Ishikawa (cell line): Measurements from ENCODE around the gene RAP1GAP2.

ENCODE experiments used
- CEBPB ChIP-seq: IDR thresholded peaks from 2 replicates; pipeline ENCODE4 v1.6.1; 2012
- CREB1 ChIP-seq: IDR thresholded peaks from 2 replicates; pipeline ENCODE4 v1.6.1; 2012; ENCODE audit warnings: low read depth
- EGR1 ChIP-seq: IDR thresholded peaks from 2 replicates; pipeline ENCODE4 v1.6.1; 2012
- EP300 ChIP-seq: IDR thresholded peaks from 2 replicates; pipeline ENCODE4 v1.6.1; 2012; ENCODE audit warnings: borderline replicate concordance
- FOXM1 ChIP-seq: IDR thresholded peaks from 2 replicates; pipeline ENCODE4 v1.6.1; 2012; ENCODE audit warnings: low read depth, borderline replicate concordance
- MAX ChIP-seq: IDR thresholded peaks from 2 replicates; pipeline ENCODE4 v1.6.1; 2012
- NFIC ChIP-seq: IDR thresholded peaks from 2 replicates; pipeline ENCODE4 v1.6.1; 2012
- RAD21 ChIP-seq: IDR thresholded peaks from 2 replicates; pipeline ENCODE4 v1.6.1; 2012; ENCODE audit warnings: low read depth
- REST ChIP-seq: IDR thresholded peaks from 2 replicates; pipeline ENCODE4 v1.6.1; 2012; ENCODE audit warnings: low read depth, mild to moderate bottlenecking
- TAF1 ChIP-seq: IDR thresholded peaks from 2 replicates; pipeline ENCODE4 v1.6.1; 2012; ENCODE audit warnings: low read depth, mild to moderate bottlenecking
- TCF12 ChIP-seq: IDR thresholded peaks from 2 replicates; pipeline ENCODE4 v1.6.1; 2012; ENCODE audit warnings: low read depth
- TEAD4 ChIP-seq: IDR thresholded peaks from 2 replicates; pipeline ENCODE4 v1.6.1; 2012
- USF1 ChIP-seq: IDR thresholded peaks from 2 replicates; pipeline ENCODE4 v1.6.1; 2012
- YY1 ChIP-seq: IDR thresholded peaks from 2 replicates; pipeline ENCODE4 v1.6.1; 2012; ENCODE audit warnings: low read depth
- ZBTB7A ChIP-seq: IDR thresholded peaks from 2 replicates; pipeline ENCODE4 v1.6.1; 2012; ENCODE audit warnings: low read depth

Gene RAP1GAP2

GRCh38 chr17:2967515-2967914 is 171.3 kb downstream of the RAP1GAP2 start:
- TF ChIP-seq TEAD4 (no peak), FOXM1 (no peak), YY1 (no peak), TCF12 (no peak), NFIC (no peak)

- no peak for TF ChIP-seq RAD21
- no peak for TF ChIP-seq ZBTB7A
- TF ChIP-seq EGR1: no peak
- no peak for TF ChIP-seq EP300
- no peak for TF ChIP-seq TEAD4
- no peak for TF ChIP-seq NFIC
- no peak for TF ChIP-seq TCF12
- no peak for TF ChIP-seq MAX
- no peak for TF ChIP-seq TAF1
- no peak for TF ChIP-seq YY1
- no peak for TF ChIP-seq USF1
Observed at GRCh38 chr17:2971851-2972250, 175.6 kb downstream of the RAP1GAP2 start.

GRCh38 chr17:2972749-2973148 is 176.5 kb downstream of the RAP1GAP2 start:
- no peak for TF ChIP-seq TCF12
- TF ChIP-seq YY1: no peak
- no peak for TF ChIP-seq ZBTB7A
- TF ChIP-seq EGR1: no peak
- TF ChIP-seq TAF1: no peak
- TF ChIP-seq EP300: no peak
- TF ChIP-seq CREB1: no peak
- TF ChIP-seq FOXM1: no peak

GRCh38 chr17:2974347-2974746 is 178.1 kb downstream of the RAP1GAP2 start:
- TF ChIP-seq YY1 (no peak), TEAD4 (no peak), RAD21 (no peak), MAX (no peak), TCF12 (no peak), EGR1 (no peak), ZBTB7A (no peak), FOXM1 (no peak)

GRCh38 chr17:2975469-2975958 is 179.3 kb downstream of the RAP1GAP2 start:
- peak; percentile 45; the same call in 1 of the 2 replicates for TF ChIP-seq TAF1
- TF ChIP-seq MAX: peak; percentile 86
- peak; percentile 51 for TF ChIP-seq USF1
- no peak for TF ChIP-seq TCF12
- peak; percentile 43; the same call in 1 of the 2 replicates for TF ChIP-seq FOXM1
- TF ChIP-seq EGR1: no peak

- TF ChIP-seq MAX: no peak
- TF ChIP-seq REST: no peak
Observed at GRCh38 chr17:2977157-2977556, 180.9 kb downstream of the RAP1GAP2 start.

- TF ChIP-seq FOXM1 (no peak), EGR1 (no peak)
Observed at GRCh38 chr17:2978116-2978515, 181.9 kb downstream of the RAP1GAP2 start.

- TF ChIP-seq USF1: no peak
- no peak for TF ChIP-seq YY1
- no peak for TF ChIP-seq EP300
- TF ChIP-seq TCF12: no peak
- no peak for TF ChIP-seq NFIC
- no peak for TF ChIP-seq ZBTB7A
- no peak for TF ChIP-seq FOXM1
- TF ChIP-seq REST: no peak
- no peak for TF ChIP-seq RAD21
- no peak for TF ChIP-seq EGR1
- no peak for TF ChIP-seq CEBPB
- no peak for TF ChIP-seq TEAD4
- TF ChIP-seq TAF1: no peak
- TF ChIP-seq MAX: no peak
- TF ChIP-seq CREB1: no peak
Observed at GRCh38 chr17:2978991-2979390, 182.8 kb downstream of the RAP1GAP2 start.
